Right lobe of liver (tissue), 6 donors: ENCODE results near the gene PLSCR4. TPM values are rescaled to one million over a fixed set of nuclear protein-coding genes. Genes with fewer than 3 reads are reported as not detected.

Experiments
- ATAC-seq, 4 donors: fragments of 200-7000 bp; cut with Tn5 transposase; one replicate each; pipeline ENCODE4 v1.9.1; 2020; ENCODE audit warnings: mild to moderate bottlenecking in 4 of 4, moderate library complexity in 4 of 4
- DNase-seq, 3 donors: peaks; one replicate each; pipeline ENCODE4 v3.0.0-alpha.2; 2020
- H3K27ac ChIP-seq, 3 donors: fragments of 200-600 bp; one replicate each; pipeline ENCODE4 v1.8.0; 2022
- H3K27me3 ChIP-seq, 2 donors: fragments of 200-600 bp; one replicate each; pipeline ENCODE4 v1.8.0; 2022
- H3K36me3 ChIP-seq, 4 donors: fragments of 200-600 bp; sonication (generic) in 1 of 4; one replicate each; pipeline versions ENCODE4 v1.5.1 to v1.8.0; 2017 to 2022; ENCODE audit warnings: control low read depth in 1 of 4
- H3K4me1 ChIP-seq, 4 donors: fragments of 200-600 bp; sonication (generic) in 1 of 4; one replicate each; pipeline versions ENCODE4 v1.5.1 to v1.8.0; 2017 to 2022; ENCODE audit warnings: control low read depth in 1 of 4
- H3K4me3 ChIP-seq, 3 donors: fragments of 200-600 bp; one replicate each; pipeline ENCODE4 v1.8.0; 2022
- H3K9me3 ChIP-seq, 4 donors: fragments of 200-600 bp; sonication (generic) in 1 of 4; one replicate each; pipeline versions ENCODE4 v1.5.1 to v1.8.0; 2017 to 2022; ENCODE audit warnings: control low read depth in 1 of 4
- POLR2A ChIP-seq: fragments of 450-650 bp; IDR thresholded peaks from one replicate; pipeline ENCODE4 v1.6.1; 2017; ENCODE audit warnings: antibody characterized with exemption, mild to moderate bottlenecking
- WGBS: methylation state at CpG from one replicate; pipeline ENCODE4 v1.1.6; 2018; ENCODE audit warnings: low coverage, low lambda C conversion rate; ENCODE audit not compliant: insufficient coverage; ENCODE audit errors: missing lambda C conversion rate; 5-methylcytosine and 5-hydroxymethylcytosine counted together
- intact Hi-C, 2 donors: fragments of 100-400 bp; cut with DNase I; formaldehyde crosslinking; loops; one replicate each; pipeline versions ENCODE4 v1.11.2 to v1.14.1; 2022
- total RNA-seq, 6 experiments: library from RNA; depleted of rRNA in 2 of 6; stranded (reverse); fragments of >200 nt in 2 of 6; fragmentation: NEBNext Ultra II Directional in 3 of 6; extraction: Animal tissue kit (Norgen Biotek cat#: 25700) in 3 of 6; gene quantifications; one replicate each; pipeline versions ENCODE4 v1.1.0 to v1.2.4, GENCODE V29; 2016 to 2023
- TF ChIP-seq, protein P1 (sequence below), 4 donors: fragments of 200-600 bp in 3 of 4; fragments of 450-650 bp in 1 of 4; IDR thresholded peaks; one replicate each; pipeline versions ENCODE4 v1.5.1 to v1.8.0; 2016 to 2022; ENCODE audit warnings: antibody characterized with exemption in 4 of 4, mild to moderate bottlenecking in 2 of 4
- donor health status: DM: no; HTN: yes; CAD: no.
- donor health status: DM: no; HTN: no; CAD: no.
- donor health status: DM: no; HTN: no; CAD: no.
- donor health status: DM: no; HTN: yes; CAD: no.
- donor health status: DM: no; HTN: yes; CAD: no.

PLSCR4 gene
- total RNA-seq, 6 experiments from 2014 or later, result 25.2 to 44.9 (median 42.4) TPM

DNA sequence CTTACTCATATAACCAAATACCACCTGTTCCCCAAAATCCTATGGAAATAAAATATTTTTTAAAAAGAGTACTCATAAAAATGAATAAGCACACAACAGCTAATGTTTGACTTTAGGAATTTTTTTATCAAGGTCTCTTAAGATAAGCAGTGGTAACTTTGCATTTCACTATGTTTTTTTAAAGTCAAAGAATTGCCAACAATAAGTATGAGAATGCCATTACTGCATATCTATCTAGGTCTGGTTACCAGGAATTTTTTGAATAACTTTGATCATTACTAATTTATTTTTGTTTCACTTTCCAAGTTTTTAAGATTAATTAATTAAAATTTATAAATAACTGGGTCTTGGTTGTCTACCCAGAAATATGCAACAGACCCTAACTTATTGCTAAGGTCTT is 41.5 kb downstream of the PLSCR4 start:
- DNase-seq (no peak), ATAC-seq (no peak)
- peaks cover 0 to 23% (median 6%) of the 10 kb centered on the region in 4 donors for H3K36me3 ChIP-seq
- no peaks in the 10 kb centered on the region for H3K27me3 ChIP-seq
- no peak overlapping the region for H3K4me3 ChIP-seq
- no peaks in the 10 kb centered on the region for H3K9me3 ChIP-seq
- no peak overlapping the region for H3K27ac ChIP-seq
- no peaks in the 10 kb centered on the region for H3K4me1 ChIP-seq
- TF ChIP-seq, protein P1, sequence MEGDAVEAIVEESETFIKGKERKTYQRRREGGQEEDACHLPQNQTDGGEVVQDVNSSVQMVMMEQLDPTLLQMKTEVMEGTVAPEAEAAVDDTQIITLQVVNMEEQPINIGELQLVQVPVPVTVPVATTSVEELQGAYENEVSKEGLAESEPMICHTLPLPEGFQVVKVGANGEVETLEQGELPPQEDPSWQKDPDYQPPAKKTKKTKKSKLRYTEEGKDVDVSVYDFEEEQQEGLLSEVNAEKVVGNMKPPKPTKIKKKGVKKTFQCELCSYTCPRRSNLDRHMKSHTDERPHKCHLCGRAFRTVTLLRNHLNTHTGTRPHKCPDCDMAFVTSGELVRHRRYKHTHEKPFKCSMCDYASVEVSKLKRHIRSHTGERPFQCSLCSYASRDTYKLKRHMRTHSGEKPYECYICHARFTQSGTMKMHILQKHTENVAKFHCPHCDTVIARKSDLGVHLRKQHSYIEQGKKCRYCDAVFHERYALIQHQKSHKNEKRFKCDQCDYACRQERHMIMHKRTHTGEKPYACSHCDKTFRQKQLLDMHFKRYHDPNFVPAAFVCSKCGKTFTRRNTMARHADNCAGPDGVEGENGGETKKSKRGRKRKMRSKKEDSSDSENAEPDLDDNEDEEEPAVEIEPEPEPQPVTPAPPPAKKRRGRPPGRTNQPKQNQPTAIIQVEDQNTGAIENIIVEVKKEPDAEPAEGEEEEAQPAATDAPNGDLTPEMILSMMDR (IDR thresholded peaks at IDR 0.05), result no peak
- TF ChIP-seq POLR2A, result no peak
- intact Hi-C loops, result no loop called here

DNA sequence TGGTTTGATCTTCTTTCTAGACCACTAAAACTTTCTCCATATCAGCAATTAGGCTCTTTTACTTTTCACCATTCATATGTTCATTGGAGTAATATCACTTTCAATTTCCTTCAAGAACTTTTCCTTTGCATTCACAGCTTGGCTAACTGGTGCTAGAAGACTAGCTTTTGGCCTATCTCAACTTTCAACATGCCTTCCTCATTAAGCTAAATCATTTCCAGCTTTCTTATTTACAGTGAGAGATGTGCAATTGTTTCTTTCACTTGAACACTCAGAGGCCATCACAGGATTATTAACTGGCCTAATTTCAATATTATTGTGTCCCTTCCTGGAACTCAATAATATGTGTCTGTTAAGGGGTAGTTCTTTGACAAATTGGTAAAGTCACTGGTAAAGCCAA is 47.1 kb downstream of the PLSCR4 start:
- TF ChIP-seq, protein P1 (IDR thresholded peaks at IDR 0.05), result no peak
- TF ChIP-seq POLR2A, result no peak
- intact Hi-C loops, result no loop called here
- Histone ChIP-seq H3K36me3 (peaks cover 0 to 26% (median 6%) of the 10 kb centered on the region in 4 donors), H3K4me1 (no peaks in the 10 kb centered on the region), H3K27me3 (no peaks in the 10 kb centered on the region), H3K27ac (no peak overlapping the region), H3K4me3 (no peak overlapping the region), H3K9me3 (no peaks in the 10 kb centered on the region)
- DNase-seq, result no peak
- no peak for ATAC-seq

DNA sequence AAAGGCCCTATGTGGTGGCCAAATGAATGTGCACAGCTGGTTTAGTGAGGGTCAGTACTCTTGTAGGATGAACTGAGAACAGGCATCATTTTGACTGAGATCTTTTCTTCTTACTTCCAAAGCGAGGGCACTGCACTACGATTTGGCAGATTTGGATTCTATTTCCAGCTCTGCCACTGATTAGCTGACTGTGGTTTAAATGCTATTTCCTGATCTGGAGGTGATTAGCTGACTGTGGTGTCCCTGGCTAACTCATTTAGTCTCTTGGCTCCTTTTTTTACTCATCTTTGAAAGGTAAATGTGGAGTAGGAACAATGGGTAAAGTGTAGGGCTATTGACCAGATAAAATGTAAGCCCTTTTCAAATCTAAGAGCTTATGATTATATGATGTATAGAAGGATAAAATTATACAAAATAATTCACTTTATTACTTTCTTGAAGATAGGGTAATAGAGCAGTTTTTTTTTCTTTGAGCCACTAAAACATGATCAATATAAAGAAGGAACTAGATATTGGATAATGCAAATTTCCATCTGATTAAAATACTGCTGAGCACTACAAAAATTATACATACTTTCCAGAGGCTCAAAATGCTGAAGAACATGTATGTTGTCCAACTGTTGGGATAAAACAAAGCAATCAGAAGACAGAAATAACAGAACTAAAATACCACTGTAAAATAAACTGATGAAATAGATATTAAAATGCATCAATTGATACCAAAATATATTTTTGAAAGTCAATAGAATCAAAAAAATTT is 50.3 kb downstream of the PLSCR4 start:
- intact Hi-C loops, result no loop called here

DNA sequence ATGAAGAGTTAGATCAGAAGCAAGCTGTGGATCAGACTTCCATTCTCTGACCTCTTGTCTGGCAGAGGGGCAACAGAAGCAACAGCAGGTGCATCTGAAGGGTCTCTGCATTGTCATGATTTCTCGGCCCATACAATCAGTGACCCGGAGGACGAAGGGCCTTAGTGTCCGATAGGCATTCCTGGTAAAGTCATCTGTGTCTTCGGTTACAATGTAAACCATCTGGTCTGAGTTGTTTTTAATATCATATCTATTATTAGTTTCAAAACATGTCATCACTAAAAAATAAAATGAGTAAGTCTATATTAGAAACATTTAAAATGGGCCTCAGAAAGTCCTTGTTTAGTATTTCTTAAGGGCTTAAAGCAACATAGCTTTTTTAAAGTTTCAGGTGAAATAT is 51.1 kb downstream of the PLSCR4 start:
- intact Hi-C loops, result no loop called here
- no peak for DNase-seq
- 81% methylated on average over 5 of the region's 5 CpGs for WGBS
- ATAC-seq, result no peak
- no peaks in the 10 kb centered on the region for H3K9me3 ChIP-seq
- peaks cover 0 to 4% (median 0%) of the 10 kb centered on the region in 4 donors for H3K36me3 ChIP-seq
- H3K4me3 ChIP-seq, result no peak overlapping the region
- no peak overlapping the region for H3K27ac ChIP-seq
- no peaks in the 10 kb centered on the region for H3K4me1 ChIP-seq
- no peak for TF ChIP-seq POLR2A
- TF ChIP-seq, protein P1 (IDR thresholded peaks at IDR 0.05), result no peak
- H3K27me3 ChIP-seq, result no peaks in the 10 kb centered on the region

More for the DNA sequence above, 50.3 kb downstream of the PLSCR4 start:
- Histone ChIP-seq H3K36me3 (peaks cover 0 to 11% (median 2%) of the 10 kb centered on the region in 4 donors), H3K4me1 (no peaks in the 10 kb centered on the region), H3K27me3 (no peaks in the 10 kb centered on the region), H3K27ac (no peak overlapping the region), H3K9me3 (no peaks in the 10 kb centered on the region), H3K4me3 (no peak overlapping the region)
- 66% methylated on average over 2 of the region's 2 CpGs for WGBS
- no peak for DNase-seq
- TF ChIP-seq POLR2A, result no peak
- TF ChIP-seq, protein P1 (IDR thresholded peaks at IDR 0.05), result no peak
- no peak for ATAC-seq
